ENCODE results near the gene TTLL11.

DNA sequence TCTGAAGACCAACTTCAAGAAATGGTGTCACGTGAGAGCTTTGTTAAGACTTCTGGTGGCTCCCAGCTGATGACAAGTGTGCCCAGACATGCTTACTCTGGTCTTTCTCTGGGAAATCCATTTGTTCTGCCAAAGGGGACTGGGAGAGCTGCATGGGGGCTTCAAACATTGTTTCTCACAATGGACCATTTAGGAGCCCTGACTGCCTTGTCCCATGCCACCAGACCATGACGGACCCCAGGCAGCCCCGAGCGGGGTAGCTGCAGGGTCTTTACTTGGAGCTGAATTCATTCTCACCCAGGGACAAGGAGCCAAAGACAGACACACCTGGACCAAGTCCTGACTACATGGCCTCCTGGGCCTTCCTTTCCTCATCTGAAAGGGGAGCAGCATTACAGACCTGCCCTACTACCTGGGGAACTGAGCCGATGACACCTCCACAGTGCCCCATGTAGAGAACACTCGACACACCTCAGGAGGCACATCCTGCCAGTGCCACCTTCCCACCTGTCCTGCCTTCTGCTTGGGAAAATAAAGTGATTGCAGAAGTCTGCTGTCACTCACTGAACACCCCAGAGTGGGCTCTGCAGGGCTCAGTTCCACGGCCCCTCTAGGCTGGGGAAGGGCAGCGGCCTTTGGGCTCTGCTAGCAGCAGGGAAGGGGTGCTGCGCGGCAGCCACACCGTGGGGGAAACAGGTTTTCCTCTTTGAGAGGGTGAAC, 272.7 kb downstream of the TTLL11 start:
- TF ChIP-seq, protein P1, sequence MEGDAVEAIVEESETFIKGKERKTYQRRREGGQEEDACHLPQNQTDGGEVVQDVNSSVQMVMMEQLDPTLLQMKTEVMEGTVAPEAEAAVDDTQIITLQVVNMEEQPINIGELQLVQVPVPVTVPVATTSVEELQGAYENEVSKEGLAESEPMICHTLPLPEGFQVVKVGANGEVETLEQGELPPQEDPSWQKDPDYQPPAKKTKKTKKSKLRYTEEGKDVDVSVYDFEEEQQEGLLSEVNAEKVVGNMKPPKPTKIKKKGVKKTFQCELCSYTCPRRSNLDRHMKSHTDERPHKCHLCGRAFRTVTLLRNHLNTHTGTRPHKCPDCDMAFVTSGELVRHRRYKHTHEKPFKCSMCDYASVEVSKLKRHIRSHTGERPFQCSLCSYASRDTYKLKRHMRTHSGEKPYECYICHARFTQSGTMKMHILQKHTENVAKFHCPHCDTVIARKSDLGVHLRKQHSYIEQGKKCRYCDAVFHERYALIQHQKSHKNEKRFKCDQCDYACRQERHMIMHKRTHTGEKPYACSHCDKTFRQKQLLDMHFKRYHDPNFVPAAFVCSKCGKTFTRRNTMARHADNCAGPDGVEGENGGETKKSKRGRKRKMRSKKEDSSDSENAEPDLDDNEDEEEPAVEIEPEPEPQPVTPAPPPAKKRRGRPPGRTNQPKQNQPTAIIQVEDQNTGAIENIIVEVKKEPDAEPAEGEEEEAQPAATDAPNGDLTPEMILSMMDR (IDR thresholded peaks at IDR 0.05) = no peak
- TF ChIP-seq POLR2A (IDR thresholded peaks at IDR 0.05) = no peak

Data from uterus (tissue), 2 donors.